Spleen (tissue), 7 donors: Measurements from ENCODE around the gene AADACL2.

Source experiments
- POLR2A ChIP-seq, 3 donors: fragments of 450-650 bp; IDR thresholded peaks; one replicate each; pipeline ENCODE4 v1.5.1; 2017; ENCODE audit warnings: antibody characterized with exemption in 3 of 3, mild to moderate bottlenecking in 1 of 3
- TF ChIP-seq, protein P1 (sequence below), 11 experiments: fragments of 200-600 bp in 7 of 11; fragments of 450-650 bp in 4 of 11; sonication (generic) in 4 of 11; IDR thresholded peaks in 8 of 11; conservative IDR thresholded peaks in 3 of 11; 1 replicate in 7 of 11; 2 replicates in 4 of 11; pipeline versions ENCODE4 v1.4.0 to v1.8.0; 2016 to 2021; ENCODE audit warnings: antibody characterized with exemption in 11 of 11, inconsistent platforms in 4 of 11, mild to moderate bottlenecking in 1 of 11
- donor health status: DM: no; HTN: no; CAD: no; lungs with moderate emphysema.
- donor health status: DM: no; HTN: no; CAD: no.
- donor health status: DM: no; HTN: no; CAD: no.

DNA sequence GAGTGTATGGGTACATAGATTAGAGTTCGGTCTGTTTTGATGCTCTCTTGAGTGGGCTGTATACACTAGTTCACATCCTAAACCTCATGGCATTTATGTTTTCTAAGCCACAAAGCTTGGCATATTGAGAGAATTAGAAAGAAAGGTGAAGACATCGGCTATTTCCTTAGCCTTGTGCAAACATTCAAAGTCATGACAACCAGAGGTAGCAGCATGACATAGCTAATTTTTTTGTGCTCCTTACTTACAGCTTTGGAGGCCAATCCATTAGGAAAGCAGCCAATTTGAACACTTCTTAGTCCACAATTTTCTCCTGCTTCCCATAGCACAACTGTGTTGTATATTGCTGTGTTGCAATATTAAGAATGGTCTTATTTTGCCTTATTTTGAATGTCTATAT is 58.7 kb downstream of the AADACL2 start:
- TF ChIP-seq, protein P1, sequence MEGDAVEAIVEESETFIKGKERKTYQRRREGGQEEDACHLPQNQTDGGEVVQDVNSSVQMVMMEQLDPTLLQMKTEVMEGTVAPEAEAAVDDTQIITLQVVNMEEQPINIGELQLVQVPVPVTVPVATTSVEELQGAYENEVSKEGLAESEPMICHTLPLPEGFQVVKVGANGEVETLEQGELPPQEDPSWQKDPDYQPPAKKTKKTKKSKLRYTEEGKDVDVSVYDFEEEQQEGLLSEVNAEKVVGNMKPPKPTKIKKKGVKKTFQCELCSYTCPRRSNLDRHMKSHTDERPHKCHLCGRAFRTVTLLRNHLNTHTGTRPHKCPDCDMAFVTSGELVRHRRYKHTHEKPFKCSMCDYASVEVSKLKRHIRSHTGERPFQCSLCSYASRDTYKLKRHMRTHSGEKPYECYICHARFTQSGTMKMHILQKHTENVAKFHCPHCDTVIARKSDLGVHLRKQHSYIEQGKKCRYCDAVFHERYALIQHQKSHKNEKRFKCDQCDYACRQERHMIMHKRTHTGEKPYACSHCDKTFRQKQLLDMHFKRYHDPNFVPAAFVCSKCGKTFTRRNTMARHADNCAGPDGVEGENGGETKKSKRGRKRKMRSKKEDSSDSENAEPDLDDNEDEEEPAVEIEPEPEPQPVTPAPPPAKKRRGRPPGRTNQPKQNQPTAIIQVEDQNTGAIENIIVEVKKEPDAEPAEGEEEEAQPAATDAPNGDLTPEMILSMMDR (IDR thresholded peaks at IDR 0.05 in 8 of 11, conservative IDR thresholded peaks at IDR 0.05 in 3 of 11) = no peak
- TF ChIP-seq POLR2A (IDR thresholded peaks at IDR 0.05) = no peak
